HepG2 (cell line): Measurements from ENCODE around the gene PATL1.

ENCODE experiments used
- ATF7 ChIP-seq, 2 experiments: fragments of 450-650 bp in 1 of 2; sonication (generic) in 1 of 2; formaldehyde crosslinking in 1 of 2; IDR thresholded peaks; 2 replicates each; pipeline versions ENCODE4 v1.4.0 to v1.6.1; 2016 to 2020; ENCODE audit warnings: antibody characterized with exemption in 1 of 2, mild to moderate bottlenecking in 1 of 2, missing genetic modification reagents in 1 of 2
- CTCF ChIP-seq: sonication (generic); formaldehyde crosslinking; IDR thresholded peaks from 2 replicates; pipeline ENCODE4 v1.5.0; 2020; ENCODE audit warnings: mild to moderate bottlenecking, missing genetic modification reagents, moderate library complexity
- FOSL1 ChIP-seq: sonication (generic); formaldehyde crosslinking; IDR thresholded peaks from 2 replicates; pipeline ENCODE4 v1.9.0; 2021; ENCODE audit warnings: missing genetic modification reagents, borderline replicate concordance
- RAD21 ChIP-seq: fragments of 450-650 bp; formaldehyde crosslinking; IDR thresholded peaks from 2 replicates; pipeline ENCODE4 v1.5.0; 2020; ENCODE audit warnings: mild to moderate bottlenecking
- RXRB ChIP-seq: IDR thresholded peaks from 2 replicates; pipeline ENCODE4 v1.6.1; 2016; ENCODE audit warnings: borderline replicate concordance, missing genetic modification reagents, missing compliant biosample characterization
- SRSF1 ChIP-seq: fragments of 200-400 bp; formaldehyde crosslinking; optimal IDR thresholded peaks from 2 replicates; pipeline ENCODE3; 2017; ENCODE audit warnings: mild to moderate bottlenecking, low read depth, low read length, moderate library complexity
- ZKSCAN1 ChIP-seq: fragments of 150-350 bp; IDR thresholded peaks from 2 replicates; pipeline ENCODE4 v1.6.1; 2014; ENCODE audit warnings: low read length
- ZNF225 ChIP-seq: sonication (generic); formaldehyde crosslinking; IDR thresholded peaks from 2 replicates; pipeline ENCODE4 v1.4.0; 2020; ENCODE audit warnings: mild to moderate bottlenecking, missing genetic modification reagents
- ZNF678 ChIP-seq: sonication (generic); formaldehyde crosslinking; IDR thresholded peaks from 2 replicates; pipeline ENCODE4 v1.4.0; 2020; ENCODE audit warnings: mild to moderate bottlenecking, missing genetic modification reagents
- ZSCAN29 ChIP-seq: sonication (generic); formaldehyde crosslinking; conservative IDR thresholded peaks from 2 replicates; pipeline ENCODE4 v1.4.0; 2020; ENCODE audit warnings: mild to moderate bottlenecking, missing genetic modification reagents
- TF ChIP-seq, protein P1 (sequence below): sonication (generic); formaldehyde crosslinking; IDR thresholded peaks from 2 replicates; pipeline ENCODE4 v1.9.0; 2021; ENCODE audit warnings: missing genetic modification reagents, borderline replicate concordance

DNA sequence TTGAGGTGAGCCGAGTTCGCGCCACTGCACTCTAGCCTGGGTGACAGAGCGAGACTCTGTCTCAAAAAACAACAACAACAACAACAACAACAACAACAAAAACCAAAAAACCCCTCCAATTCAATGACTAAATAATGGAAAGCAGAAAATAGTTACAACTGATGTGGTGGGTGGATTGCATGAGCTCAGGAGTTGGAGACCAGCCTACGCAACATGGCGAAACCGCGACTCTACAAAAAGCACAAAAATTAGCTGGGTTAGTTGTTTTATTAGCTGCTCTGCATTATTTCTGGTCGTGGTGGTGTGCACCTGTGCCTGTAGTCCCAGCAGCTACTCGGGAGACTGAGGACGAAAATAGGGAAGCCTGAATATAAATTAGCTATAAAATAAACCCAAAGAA lies 2.6 kb upstream of the PATL1 start:
- TF ChIP-seq SRSF1, result no peak
- TF ChIP-seq ZSCAN29, result no peak
- TF ChIP-seq, protein P1, sequence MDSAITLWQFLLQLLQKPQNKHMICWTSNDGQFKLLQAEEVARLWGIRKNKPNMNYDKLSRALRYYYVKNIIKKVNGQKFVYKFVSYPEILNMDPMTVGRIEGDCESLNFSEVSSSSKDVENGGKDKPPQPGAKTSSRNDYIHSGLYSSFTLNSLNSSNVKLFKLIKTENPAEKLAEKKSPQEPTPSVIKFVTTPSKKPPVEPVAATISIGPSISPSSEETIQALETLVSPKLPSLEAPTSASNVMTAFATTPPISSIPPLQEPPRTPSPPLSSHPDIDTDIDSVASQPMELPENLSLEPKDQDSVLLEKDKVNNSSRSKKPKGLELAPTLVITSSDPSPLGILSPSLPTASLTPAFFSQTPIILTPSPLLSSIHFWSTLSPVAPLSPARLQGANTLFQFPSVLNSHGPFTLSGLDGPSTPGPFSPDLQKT (CRISPR knock-in tag), result no peak
- no peak for TF ChIP-seq ZNF678 (CRISPR knock-in tag)
- no peak for TF ChIP-seq ZKSCAN1
- no peak for TF ChIP-seq RXRB (CRISPR knock-in tag)
- no peak for TF ChIP-seq CTCF
- no peak for TF ChIP-seq FOSL1
- no peak for TF ChIP-seq RAD21 (CRISPR knock-in tag)
- TF ChIP-seq ZNF225, result no peak
- no peak for TF ChIP-seq ATF7 (IDR thresholded peaks at IDR 0.05)
- TF ChIP-seq ATF7 (CRISPR knock-in tag; IDR thresholded peaks at IDR 0.05), result no peak
